Body of pancreas (tissue), 4 donors: ENCODE results near the gene NSG1. TPM values are rescaled to one million over a fixed set of nuclear protein-coding genes. Genes with fewer than 3 reads are reported as not detected.

ENCODE experiments used
- ATAC-seq: fragments of 150-250 bp; one replicate; pipeline ENCODE4 v1.9.1; 2016
- DNase-seq, 4 donors: peaks; one replicate each; pipeline ENCODE4 v3.0.0-alpha.2; 2019
- H3K27ac ChIP-seq, 4 donors: fragments of 200-600 bp; sonication (generic); 1 replicate in 3 of 4; 2 replicates in 1 of 4; pipeline versions ENCODE4 v1.5.1 to v1.6.1; 2016 to 2019; ENCODE audit warnings: mild to moderate bottlenecking in 1 of 4, mixed read lengths in 1 of 4, moderate library complexity in 1 of 4
- H3K27me3 ChIP-seq, 2 donors: fragments of 200-600 bp; sonication (generic); one replicate each; pipeline ENCODE4 v1.6.0; 2016; ENCODE audit warnings: mild to moderate bottlenecking in 1 of 2
- H3K36me3 ChIP-seq, 2 donors: fragments of 200-600 bp; sonication (generic); replicated peaks in 1 of 2; 2 replicates each; pipeline ENCODE4 v1.5.1; 2016; ENCODE audit warnings: low read depth in 2 of 2; ENCODE audit not compliant: insufficient read depth in 1 of 2
- H3K4me1 ChIP-seq: fragments of 200-600 bp; sonication (generic); one replicate; pipeline ENCODE4 v1.6.0; 2016
- H3K4me3 ChIP-seq, 2 donors: fragments of 200-600 bp; sonication (generic); 1 replicate in 1 of 2; 2 replicates in 1 of 2; pipeline ENCODE4 v1.5.1; 2016 to 2019
- H3K9me3 ChIP-seq, 3 donors: fragments of 200-600 bp; sonication (generic); 1 replicate in 2 of 3; 2 replicates in 1 of 3; pipeline ENCODE4 v1.5.1; 2016
- CTCF ChIP-seq, 7 experiments: fragments of 450-650 bp in 4 of 7; fragments of 200-600 bp in 3 of 7; sonication (generic) in 3 of 7; IDR thresholded peaks; one replicate each; pipeline ENCODE4 v1.5.1; 2016 to 2019; ENCODE audit warnings: antibody characterized with exemption in 7 of 7
- POLR2A ChIP-seq, 3 donors: fragments of 450-650 bp; IDR thresholded peaks; one replicate each; pipeline ENCODE4 v1.6.1; 2016; ENCODE audit warnings: antibody characterized with exemption in 3 of 3, mild to moderate bottlenecking in 2 of 3
- WGBS, 2 donors: methylation state at CpG; one replicate each; pipeline ENCODE4 v1.1.5; 2017; 5-methylcytosine and 5-hydroxymethylcytosine counted together
- intact Hi-C: fragments of 100-400 bp; cut with DNase I; formaldehyde crosslinking; loops from one replicate; pipeline ENCODE4 v1.15.1; 2023
- total RNA-seq, 2 donors: library from RNA; depleted of rRNA; stranded (reverse); fragments of >200 nt; gene quantifications; one replicate each; pipeline ENCODE4 v1.1.0, GENCODE V29; 2016

NSG1 gene
- total RNA-seq, 2 donors from 2014 or later = 0.78 to 1.3 TPM

DNA sequence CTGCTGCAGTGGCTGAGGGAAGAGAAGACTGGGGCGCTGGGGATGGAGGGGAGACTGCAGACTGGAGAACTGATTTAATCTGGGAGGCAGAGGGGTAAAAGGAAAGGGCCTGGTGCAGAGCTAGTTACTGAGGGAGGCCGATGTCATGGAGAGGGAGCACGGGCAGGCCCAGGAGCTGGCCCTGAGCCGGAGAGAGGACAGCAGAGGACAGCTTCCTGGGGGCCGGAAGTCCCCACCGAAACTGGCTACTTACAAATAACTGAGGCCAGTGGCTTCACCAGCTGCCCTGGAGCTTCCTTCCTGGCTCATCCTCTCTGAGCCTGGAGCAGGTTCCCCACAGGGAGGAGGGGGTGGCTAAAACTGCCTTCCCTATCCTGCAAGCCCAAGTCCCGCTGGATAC is 26.9 kb downstream of the NSG1 start:
- intact Hi-C loops = no loop called here
- Histone ChIP-seq H3K27me3 (no peaks in the 10 kb centered on the region), H3K4me1 (no peaks in the 10 kb centered on the region), H3K9me3 (no peaks in the 10 kb centered on the region), H3K4me3 (no peak overlapping the region), H3K36me3 (peaks cover 0 to 4% of the 10 kb centered on the region in 2 donors), H3K27ac (no peak overlapping the region)
- DNase-seq (no peak), ATAC-seq (no peak)
- TF ChIP-seq CTCF (IDR thresholded peaks at IDR 0.05) (no peak), POLR2A (IDR thresholded peaks at IDR 0.05) (no peak)
- 80 to 81% methylated on average over 6 to 7 of the region's 7 CpGs for WGBS, 2 donors

DNA sequence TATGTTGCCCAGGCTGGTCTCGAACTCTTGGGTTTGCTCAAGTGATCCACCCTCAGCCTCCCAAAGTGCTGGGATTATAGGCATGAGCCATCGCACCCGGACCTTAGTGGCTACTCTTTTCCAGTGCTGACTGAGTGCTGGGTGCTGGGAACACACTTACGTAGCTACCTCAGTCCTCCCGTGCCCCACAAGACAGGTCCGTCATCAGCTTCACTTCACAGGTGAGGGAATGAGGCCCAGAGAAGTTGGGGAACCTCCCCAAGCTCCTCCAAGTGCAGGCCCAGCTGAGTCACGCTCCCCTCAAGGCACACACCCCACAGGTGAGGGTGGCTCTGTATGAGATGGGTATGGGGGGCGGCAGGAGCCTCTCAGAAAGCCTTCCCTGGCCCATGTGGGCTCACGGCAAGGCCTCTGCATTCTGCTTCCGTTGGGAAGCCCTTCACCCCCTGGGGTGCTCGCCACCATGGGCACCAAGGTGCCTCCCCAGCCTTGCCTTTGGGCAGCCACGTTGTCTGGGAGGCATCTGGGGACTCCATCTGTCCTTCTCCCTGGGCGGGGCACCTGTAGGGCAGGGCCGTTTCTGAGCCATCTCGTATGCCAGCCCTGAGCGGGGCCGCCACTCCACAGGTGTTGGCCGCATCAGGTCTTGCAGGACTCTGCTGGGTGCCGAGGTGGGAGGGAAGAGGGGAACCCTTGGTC is 28.4 kb downstream of the NSG1 start:
- ATAC-seq = no peak
- intact Hi-C loops = no loop called here

DNA sequence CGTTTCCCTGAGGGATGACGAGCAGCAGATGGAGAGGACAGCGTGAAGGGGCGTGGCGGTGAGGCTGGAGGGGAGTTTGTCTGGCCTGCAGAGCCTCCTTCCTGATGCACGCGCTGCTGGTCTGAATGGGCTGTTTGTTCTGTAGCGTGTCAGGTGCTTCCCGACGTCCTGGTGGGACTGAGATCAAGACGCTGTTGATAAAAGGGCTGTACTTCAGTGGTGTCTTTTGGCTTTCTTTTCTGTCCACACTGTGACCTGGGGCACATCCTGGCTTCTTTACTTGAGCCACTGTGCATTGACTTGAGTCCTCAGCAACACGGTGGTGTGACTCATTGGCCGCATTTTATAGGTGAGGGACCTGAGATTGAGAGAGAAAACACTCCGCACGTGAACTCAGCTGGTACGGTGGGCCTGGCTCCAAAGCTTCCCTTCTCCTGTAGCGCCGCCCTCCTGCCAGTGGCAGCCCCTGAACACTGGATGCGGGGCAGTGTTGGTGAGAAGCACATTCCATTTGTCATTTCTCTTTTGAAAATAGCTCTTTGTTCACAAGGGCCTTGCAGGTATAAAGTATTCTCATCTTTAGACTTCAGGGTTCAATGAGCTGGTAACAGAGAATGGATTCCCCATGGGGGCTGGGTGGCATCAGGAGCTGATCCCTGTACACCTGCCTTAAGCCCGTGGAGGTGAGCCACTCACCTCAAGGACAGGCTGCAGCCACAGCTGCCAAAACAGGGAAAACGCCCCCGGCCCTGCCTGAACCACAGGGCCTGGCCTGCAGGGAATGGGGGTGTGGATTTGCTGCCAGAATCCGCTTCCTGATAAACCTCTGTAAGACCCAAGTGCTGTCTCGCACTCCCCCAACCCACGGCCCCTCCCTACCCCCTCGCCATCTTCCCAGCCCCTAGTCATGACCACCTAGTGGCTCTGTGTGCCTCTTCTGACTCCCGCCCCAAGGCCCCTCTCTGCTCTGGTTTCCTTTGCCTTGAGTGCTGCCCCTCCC is 29.2 kb downstream of the NSG1 start:
- Histone ChIP-seq H3K36me3 (peaks cover 0 to 24% of the 10 kb centered on the region in 2 donors), H3K27me3 (no peaks in the 10 kb centered on the region), H3K4me3 (no peak overlapping the region), H3K27ac (no peak overlapping the region), H3K4me1 (no peaks in the 10 kb centered on the region), H3K9me3 (no peaks in the 10 kb centered on the region)
- 90 to 93% methylated on average over 16 to 27 of the region's 27 CpGs for WGBS, 2 donors
- no peak for TF ChIP-seq POLR2A (IDR thresholded peaks at IDR 0.05)
- TF ChIP-seq CTCF (IDR thresholded peaks at IDR 0.05) = no peak
- DNase-seq (no peak), ATAC-seq (no peak)
- intact Hi-C loops = no loop called here

More for the DNA sequence above, 28.4 kb downstream of the NSG1 start:
- WGBS, 2 donors = 97 to 100% methylated on average over 6 to 17 of the region's 19 CpGs
- no peaks in the 10 kb centered on the region for H3K9me3 ChIP-seq
- no peak overlapping the region for H3K4me3 ChIP-seq
- no peak for TF ChIP-seq POLR2A (IDR thresholded peaks at IDR 0.05)
- TF ChIP-seq CTCF (IDR thresholded peaks at IDR 0.05) = no peak
- no peak for DNase-seq
- peaks cover 0 to 18% of the 10 kb centered on the region in 2 donors for H3K36me3 ChIP-seq
- H3K27ac ChIP-seq = no peak overlapping the region
- no peaks in the 10 kb centered on the region for H3K27me3 ChIP-seq
- no peaks in the 10 kb centered on the region for H3K4me1 ChIP-seq

- TF ChIP-seq CTCF (IDR thresholded peaks at IDR 0.05) = no peak
- no peak for TF ChIP-seq POLR2A (IDR thresholded peaks at IDR 0.05)
- Histone ChIP-seq H3K27ac (no peak overlapping the region), H3K27me3 (no peaks in the 10 kb centered on the region), H3K4me1 (no peaks in the 10 kb centered on the region), H3K36me3 (peaks cover 0 to 29% of the 10 kb centered on the region in 2 donors), H3K9me3 (no peaks in the 10 kb centered on the region), H3K4me3 (no peak overlapping the region)
- DNase-seq (no peak), ATAC-seq (no peak)
- intact Hi-C loops = no loop called here
- 91 to 92% methylated on average over 11 of the region's 11 CpGs for WGBS, 2 donors
Measured at GRCh38 chr4:4416981-4417380, 30.1 kb downstream of the NSG1 start.
